Measurements from ENCODE around the gene PICK1. TPM values are rescaled to one million over a fixed set of nuclear protein-coding genes. Genes with fewer than 3 reads are reported as not detected.
A peak's percentile ranks its signal among the peaks of the same experiment; 100 is the strongest.

PICK1 gene
- total RNA-seq, 6 donors from 2014 or later = 31.6 to 189 (median 50.3) TPM

DNA sequence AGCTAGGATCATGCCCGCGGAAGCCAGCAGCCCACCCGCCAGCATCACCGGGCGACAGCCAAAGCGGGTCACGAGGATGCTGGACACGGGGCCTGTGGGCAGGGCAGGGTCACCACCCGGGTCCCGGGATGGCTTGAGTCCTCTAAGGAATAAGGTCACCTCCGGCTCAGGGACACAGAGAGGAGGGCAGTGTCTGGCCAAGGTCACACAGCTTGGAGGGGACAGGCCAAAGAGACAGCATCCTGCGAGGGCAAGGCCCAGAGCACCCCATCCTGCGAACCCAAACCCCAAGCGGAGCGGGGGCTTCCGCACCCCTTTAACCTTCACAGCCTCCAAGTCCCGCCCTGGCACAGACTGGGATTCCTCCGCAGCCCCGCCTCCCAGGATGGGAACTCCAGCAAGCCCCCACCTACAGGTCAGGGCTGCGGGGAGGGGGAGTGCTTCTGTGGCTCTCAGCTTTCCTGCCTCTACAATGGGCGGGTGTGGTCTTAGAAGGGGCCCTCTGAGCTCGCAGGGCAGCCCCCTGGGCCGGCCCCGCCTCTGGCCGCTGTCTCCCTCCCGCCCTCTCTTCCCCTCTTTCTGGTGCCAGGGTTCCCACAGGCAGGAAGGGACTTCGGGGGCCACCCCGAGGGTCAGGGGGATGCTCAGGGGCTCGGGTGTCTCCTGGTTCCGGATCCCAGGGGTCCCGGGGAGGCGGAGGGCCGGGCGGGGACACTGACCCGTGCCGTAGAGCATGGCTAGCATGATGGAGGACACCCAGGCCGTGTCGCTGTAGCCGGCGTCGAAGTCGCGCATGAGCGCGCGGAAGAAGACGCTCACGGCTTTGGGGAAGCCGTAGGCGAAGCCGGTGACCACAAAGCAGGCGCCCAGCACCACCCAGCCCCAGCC, 25.0 kb downstream of the PICK1 start:
- WGBS, 2 donors = 15 to 20% methylated on average over 21 to 37 of the region's 52 CpGs
- H3K4me3 ChIP-seq = peak overlapping the region in 3 of 4 donors; percentile 35 to 47 (median 44)

DNA sequence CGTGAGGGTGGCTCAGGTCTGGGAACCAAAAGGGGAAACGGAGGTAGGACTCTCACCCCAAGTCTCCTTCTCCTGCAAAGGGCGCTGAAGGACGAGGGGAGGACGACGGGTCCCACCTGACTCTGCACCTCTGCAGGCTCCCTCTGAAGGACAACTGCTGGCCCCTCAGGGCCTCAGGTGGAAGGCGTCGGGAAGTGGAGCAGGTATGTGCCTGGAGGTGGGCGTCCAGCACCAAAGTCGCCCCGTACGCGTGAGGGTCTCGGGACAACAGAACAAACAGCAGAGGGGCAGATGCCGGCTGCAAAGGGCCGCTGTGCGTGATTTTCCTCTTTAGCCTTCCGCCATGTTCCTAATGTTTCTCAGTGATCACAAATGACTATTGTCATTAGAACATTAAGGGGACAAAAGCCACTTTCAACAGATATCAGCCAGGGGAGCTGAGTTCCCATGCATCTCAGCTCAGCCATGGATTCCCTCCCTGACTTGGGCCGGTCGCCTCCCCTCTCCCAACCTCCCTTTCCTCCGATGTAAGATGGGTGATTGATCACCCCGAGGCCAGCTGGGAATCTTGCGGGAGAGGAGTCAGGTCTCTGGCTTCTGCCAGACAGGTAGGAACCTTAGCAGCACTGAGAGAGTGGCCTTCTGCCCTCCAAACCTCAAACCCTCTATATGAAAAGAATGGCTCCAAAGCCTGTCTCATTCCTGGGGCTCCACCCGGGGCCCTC, 25.9 kb downstream of the PICK1 start:
- Histone ChIP-seq H3K4me3 (no peak overlapping the region), H3K36me3 (no peaks in the 10 kb centered on the region), H3K4me1 (peaks cover 23 to 27% (median 23%) of the 10 kb centered on the region in 4 donors), H3K27ac (no peak overlapping the region), H3K9me3 (no peaks in the 10 kb centered on the region), H3K27me3 (peaks cover 0 to 23% (median 10%) of the 10 kb centered on the region in 4 donors)
- WGBS, 2 donors = 69 to 76% methylated on average over 22 to 24 of the region's 24 CpGs
- DNase-seq = no peak
- no peak for ATAC-seq (ENCODE audit: low FRiP score in 2 of 2)
- TF ChIP-seq POLR2AphosphoS5 (IDR thresholded peaks at IDR 0.05) (no peak), EP300 (IDR thresholded peaks at IDR 0.05) (no peak), POLR2A (IDR thresholded peaks at IDR 0.05) (no peak)
- TF ChIP-seq, protein P1, sequence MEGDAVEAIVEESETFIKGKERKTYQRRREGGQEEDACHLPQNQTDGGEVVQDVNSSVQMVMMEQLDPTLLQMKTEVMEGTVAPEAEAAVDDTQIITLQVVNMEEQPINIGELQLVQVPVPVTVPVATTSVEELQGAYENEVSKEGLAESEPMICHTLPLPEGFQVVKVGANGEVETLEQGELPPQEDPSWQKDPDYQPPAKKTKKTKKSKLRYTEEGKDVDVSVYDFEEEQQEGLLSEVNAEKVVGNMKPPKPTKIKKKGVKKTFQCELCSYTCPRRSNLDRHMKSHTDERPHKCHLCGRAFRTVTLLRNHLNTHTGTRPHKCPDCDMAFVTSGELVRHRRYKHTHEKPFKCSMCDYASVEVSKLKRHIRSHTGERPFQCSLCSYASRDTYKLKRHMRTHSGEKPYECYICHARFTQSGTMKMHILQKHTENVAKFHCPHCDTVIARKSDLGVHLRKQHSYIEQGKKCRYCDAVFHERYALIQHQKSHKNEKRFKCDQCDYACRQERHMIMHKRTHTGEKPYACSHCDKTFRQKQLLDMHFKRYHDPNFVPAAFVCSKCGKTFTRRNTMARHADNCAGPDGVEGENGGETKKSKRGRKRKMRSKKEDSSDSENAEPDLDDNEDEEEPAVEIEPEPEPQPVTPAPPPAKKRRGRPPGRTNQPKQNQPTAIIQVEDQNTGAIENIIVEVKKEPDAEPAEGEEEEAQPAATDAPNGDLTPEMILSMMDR (IDR thresholded peaks at IDR 0.05) = no peak

More for the DNA sequence above, 25.0 kb downstream of the PICK1 start:
- Histone ChIP-seq H3K27me3 (peaks cover 0 to 23% (median 10%) of the 10 kb centered on the region in 4 donors), H3K9me3 (no peaks in the 10 kb centered on the region), H3K27ac (peak overlapping the region in 1 of 4 donors; percentile 35), H3K4me1 (peaks cover 23 to 27% (median 23%) of the 10 kb centered on the region in 4 donors), H3K36me3 (no peaks in the 10 kb centered on the region)
- TF ChIP-seq POLR2AphosphoS5 (IDR thresholded peaks at IDR 0.05) (no peak), EP300 (IDR thresholded peaks at IDR 0.05) (no peak), POLR2A (IDR thresholded peaks at IDR 0.05) (no peak)
- TF ChIP-seq, protein P1 (IDR thresholded peaks at IDR 0.05) = no peak
- peak in 1 of 2 donors; percentile 85 for DNase-seq
- no peak for ATAC-seq (ENCODE audit: low FRiP score in 2 of 2)

DNA sequence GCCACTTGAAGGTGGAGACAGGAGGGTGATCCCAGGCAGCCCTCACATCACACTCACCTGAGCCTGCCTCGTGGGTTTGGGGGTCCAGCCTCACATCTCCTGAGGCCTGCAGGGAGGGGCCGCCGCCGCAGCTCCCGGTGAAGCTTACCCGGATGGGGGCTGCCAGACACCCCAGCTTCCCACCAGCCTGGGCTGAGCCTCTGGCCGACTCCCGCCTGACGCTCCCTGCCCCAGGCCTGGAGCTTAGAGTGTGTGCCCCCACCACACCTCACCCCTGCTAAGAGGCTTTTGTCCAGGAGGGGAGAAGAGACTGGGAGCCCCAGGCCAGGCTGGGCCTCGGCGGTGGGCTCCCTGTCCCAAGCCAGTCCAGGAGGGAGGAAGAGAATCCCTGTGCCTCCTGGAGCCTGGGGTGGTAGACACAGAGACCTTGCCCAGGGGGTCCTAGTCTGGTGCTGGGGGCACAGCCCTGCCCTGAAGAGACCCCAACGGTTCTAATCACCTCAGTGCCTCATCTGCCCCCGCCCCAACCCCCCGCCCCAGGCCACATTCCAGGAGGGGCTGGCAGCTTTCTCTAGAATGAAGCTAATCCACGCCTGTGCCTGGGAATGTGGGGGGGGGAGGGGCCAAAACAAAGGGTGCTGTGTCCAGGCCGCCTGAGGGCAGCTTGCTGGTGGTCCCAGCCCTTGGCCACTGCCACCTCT, 26.9 kb downstream of the PICK1 start, which contains the start of gene SLC16A8:
TSS of gene SLC16A8 (minus strand) at position 254 of the 701 bp plus-strand sequence. CDS start 1,311 bp downstream, outside the sequence.
- no peak within 1 kb of the TSS for H3K4me3 ChIP-seq
- TF ChIP-seq, protein P1 (IDR thresholded peaks at IDR 0.05) = no peak
- TF ChIP-seq POLR2AphosphoS5 (IDR thresholded peaks at IDR 0.05) (no peak), EP300 (IDR thresholded peaks at IDR 0.05) (no peak), POLR2A (IDR thresholded peaks at IDR 0.05) (no peak)
- H3K9me3 ChIP-seq = no peaks in the 10 kb centered on the region
- H3K4me1 ChIP-seq = peaks cover 28 to 35% (median 30%) of the 10 kb centered on the region in 4 donors
- H3K27me3 ChIP-seq = peaks cover 0 to 28% (median 16%) of the 10 kb centered on the region in 4 donors
- no peak within 1 kb of the TSS for H3K27ac ChIP-seq
- ATAC-seq (ENCODE audit: low FRiP score in 2 of 2) (no peak), DNase-seq (peak in 1 of 2 donors; percentile 80)
- WGBS, 2 donors = 80 to 94% methylated on average over 3 to 13 of the region's 16 CpGs
- no peaks in the 10 kb centered on the region for H3K36me3 ChIP-seq

DNA sequence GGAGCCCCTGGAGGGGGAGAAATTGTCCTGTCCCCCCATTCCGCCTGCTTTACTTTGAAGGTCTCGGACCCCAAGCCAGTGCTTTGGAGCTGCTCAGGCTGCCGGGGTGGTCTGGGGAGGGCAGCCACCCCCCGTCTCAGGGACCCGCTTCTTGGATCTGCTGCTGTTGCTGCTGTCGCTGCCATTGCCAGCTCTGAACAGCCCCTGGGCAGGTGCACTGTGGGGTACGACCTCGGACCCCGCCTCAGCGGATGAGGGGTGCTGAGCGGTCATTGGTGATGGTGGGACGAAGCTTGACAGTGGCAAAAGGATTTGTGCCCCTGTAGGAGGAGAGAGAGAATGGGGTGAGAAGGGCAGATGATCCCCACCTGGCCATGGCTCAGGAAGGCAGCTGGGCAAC, 27.9 kb downstream of the PICK1 start:
- H3K27me3 ChIP-seq = peaks cover 0 to 34% (median 18%) of the 10 kb centered on the region in 4 donors

More for the DNA sequence above, 27.9 kb downstream of the PICK1 start:
- no peak overlapping the region for H3K27ac ChIP-seq
- TF ChIP-seq POLR2AphosphoS5 (IDR thresholded peaks at IDR 0.05) (no peak), POLR2A (IDR thresholded peaks at IDR 0.05) (no peak), EP300 (IDR thresholded peaks at IDR 0.05) (no peak)
- TF ChIP-seq, protein P1 (IDR thresholded peaks at IDR 0.05) = no peak
- H3K4me3 ChIP-seq = no peak overlapping the region
- WGBS, 2 donors = 89 to 93% methylated on average over 5 to 12 of the region's 12 CpGs
- no peaks in the 10 kb centered on the region for H3K9me3 ChIP-seq
- ATAC-seq (ENCODE audit: low FRiP score in 2 of 2) (no peak), DNase-seq (peak in 1 of 2 donors; percentile 52)
- H3K36me3 ChIP-seq = no peaks in the 10 kb centered on the region
- peaks cover 31 to 41% (median 34%) of the 10 kb centered on the region in 4 donors for H3K4me1 ChIP-seq
